Measurements from ENCODE around the gene NTN4.
"Not testable (repeated sequence)": the region's sequence is repeated elsewhere in the genome, so short reads cannot be mapped to it uniquely, and the experiment has no call there.

Gene NTN4

GRCh38 chr12:95621725-95622124 lies 168.8 kb downstream of the NTN4 start:
- no peak for DNase-seq

- DNase-seq: no peak
Measured at GRCh38 chr12:95620171-95620570, 170.4 kb downstream of the NTN4 start.

- not testable (repeated sequence) for DNase-seq
Measured at GRCh38 chr12:95616470-95616869, 174.1 kb downstream of the NTN4 start.

DNA sequence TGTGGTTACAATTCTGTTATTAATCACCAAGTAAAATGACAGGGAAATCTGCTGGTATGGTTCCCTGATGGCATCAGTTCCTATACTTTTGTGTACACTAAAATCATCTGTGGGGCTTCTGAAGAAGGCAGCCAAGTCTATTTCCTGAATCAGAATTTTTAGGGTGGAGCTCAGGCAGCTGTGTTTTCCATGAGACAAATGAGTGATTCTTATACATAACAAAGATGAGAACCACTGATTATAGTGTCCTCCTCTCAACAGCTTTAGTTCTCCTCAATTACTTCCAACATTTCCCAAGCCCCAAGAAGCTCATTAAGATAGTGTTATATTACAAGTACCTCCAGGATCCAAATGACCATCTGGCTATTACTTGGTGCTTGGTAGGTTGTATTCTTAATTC lies 174.8 kb downstream of the NTN4 start:
- no peak for DNase-seq

- DNase-seq: no peak
Measured at GRCh38 chr12:95614390-95614982, 176.1 kb downstream of the NTN4 start.

DNA sequence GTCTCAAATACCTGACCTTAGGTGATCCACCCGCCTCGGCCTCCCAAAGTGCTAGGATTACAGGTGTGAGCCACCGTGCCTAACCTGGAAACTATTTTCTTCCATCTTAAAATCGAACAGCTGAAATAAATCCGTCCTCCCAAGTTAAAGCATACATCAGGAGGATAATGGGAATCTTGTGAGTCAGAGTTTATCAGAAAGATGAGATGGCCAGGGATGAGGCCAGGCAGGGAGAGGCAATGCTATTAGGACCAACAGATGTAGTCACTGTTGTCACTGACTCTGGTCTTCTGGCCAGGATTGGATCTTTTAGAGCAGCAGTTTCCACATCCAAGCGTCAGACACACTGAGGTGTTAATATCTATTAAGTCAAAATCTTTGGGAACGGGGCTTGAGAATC lies 177.5 kb downstream of the NTN4 start:
- DNase-seq: no peak

- no peak for DNase-seq
Measured at GRCh38 chr12:95611676-95612309, 178.8 kb downstream of the NTN4 start.

GRCh38 chr12:95608252-95609033 lies 182.1 kb downstream of the NTN4 start:
- DNase-seq: no peak
